ENCODE results near the gene IQGAP3. TPM values are rescaled to one million over a fixed set of nuclear protein-coding genes. Genes with fewer than 3 reads are reported as not detected.

IQGAP3 gene
- total and polyA plus RNA-seq, 10 donors: 0.24 to 2.2 (median 0.68) TPM

DNA sequence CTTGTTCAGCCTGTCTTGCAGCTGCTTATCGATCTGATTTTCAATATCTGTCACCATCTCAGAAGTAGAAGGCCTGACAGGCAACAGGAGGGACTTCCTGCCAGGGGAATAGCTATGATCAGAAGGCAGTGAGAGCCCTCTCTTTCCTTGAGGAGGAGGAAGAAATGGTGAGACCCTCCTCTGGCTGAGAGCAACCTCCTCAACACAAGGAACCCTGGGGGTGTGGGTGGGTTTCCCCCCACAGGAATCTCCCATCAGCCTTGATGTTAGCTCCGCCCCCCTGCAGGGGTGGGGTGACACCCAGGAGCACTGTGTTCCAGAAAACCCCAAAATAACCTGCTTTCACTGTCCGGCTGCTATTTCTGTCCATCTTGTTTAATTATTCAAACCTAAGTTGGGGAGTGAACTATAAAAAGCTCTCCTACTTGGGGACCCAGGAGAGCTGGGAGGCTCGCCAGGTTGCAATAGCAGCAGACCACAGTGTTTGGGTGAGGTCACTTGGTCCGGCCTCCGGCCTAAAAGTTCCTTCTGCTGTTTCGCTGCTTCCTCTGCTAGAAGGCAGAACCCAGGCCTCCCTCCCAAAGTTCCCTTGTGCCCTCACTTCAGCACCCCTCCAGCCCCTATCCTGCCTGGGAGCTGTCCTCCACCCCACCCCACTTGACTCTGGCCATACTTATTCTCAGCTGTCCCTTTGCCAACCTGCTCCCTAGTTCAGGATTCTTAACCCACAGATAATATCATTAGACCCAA lies 64.0 kb downstream of the IQGAP3 start:
- intact Hi-C loops (cut with DNase I; ENCODE audit: low total_unique reads): no loop called here
- 36 to 64% (median 59%) methylated on average over 7 of the region's 7 CpGs for WGBS, 5 donors
- peak in 1 of 3 donors; percentile 16 for TF ChIP-seq POLR2AphosphoS5 (IDR thresholded peaks at IDR 0.05)
- TF ChIP-seq POLR2A (IDR thresholded peaks at IDR 0.05): no peak
- TF ChIP-seq, protein P1, sequence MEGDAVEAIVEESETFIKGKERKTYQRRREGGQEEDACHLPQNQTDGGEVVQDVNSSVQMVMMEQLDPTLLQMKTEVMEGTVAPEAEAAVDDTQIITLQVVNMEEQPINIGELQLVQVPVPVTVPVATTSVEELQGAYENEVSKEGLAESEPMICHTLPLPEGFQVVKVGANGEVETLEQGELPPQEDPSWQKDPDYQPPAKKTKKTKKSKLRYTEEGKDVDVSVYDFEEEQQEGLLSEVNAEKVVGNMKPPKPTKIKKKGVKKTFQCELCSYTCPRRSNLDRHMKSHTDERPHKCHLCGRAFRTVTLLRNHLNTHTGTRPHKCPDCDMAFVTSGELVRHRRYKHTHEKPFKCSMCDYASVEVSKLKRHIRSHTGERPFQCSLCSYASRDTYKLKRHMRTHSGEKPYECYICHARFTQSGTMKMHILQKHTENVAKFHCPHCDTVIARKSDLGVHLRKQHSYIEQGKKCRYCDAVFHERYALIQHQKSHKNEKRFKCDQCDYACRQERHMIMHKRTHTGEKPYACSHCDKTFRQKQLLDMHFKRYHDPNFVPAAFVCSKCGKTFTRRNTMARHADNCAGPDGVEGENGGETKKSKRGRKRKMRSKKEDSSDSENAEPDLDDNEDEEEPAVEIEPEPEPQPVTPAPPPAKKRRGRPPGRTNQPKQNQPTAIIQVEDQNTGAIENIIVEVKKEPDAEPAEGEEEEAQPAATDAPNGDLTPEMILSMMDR (IDR thresholded peaks at IDR 0.05 in 8 of 11, conservative IDR thresholded peaks at IDR 0.05 in 3 of 11): no peak
- Histone ChIP-seq H3K4me1 (peaks cover 25 to 74% (median 43%) of the 10 kb centered on the region in 6 donors), H3K27me3 (replicated peaks in 1 of 7) (no peaks in the 10 kb centered on the region), H3K4me3 (peak overlapping the region in 1 of 8 donors; percentile 40), H3K27ac (peak overlapping the region in 7 of 8 donors; percentile 3 to 79 (median 63)), H3K36me3 (no peaks in the 10 kb centered on the region), H3K9me3 (no peaks in the 10 kb centered on the region)
- DNase-seq: no peak

DNA sequence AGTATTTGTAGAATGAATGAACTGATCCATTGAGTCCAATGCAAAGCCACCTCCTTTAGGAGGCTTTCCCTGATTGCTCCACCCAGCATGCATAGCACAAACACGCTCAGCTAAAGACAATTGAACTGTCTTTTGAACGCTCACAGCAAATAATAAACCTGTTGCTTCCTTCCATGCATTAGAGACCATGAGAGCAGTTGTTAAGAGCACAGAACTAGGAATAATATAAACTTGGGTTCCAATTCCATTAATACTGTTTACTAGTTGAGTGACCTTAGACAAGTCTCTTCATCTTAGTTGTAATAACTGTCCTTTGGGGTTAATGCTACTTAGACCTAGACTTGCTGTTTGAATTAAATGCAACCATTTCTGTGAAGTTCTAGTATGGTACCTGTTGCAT lies 65.9 kb downstream of the IQGAP3 start:
- no peak for DNase-seq
- Histone ChIP-seq H3K4me1 (peaks cover 44 to 86% (median 62%) of the 10 kb centered on the region in 6 donors), H3K27me3 (replicated peaks in 1 of 7) (no peaks in the 10 kb centered on the region), H3K4me3 (no peak overlapping the region), H3K36me3 (no peaks in the 10 kb centered on the region), H3K27ac (peak overlapping the region in 2 of 8 donors; percentile 100), H3K9me3 (no peaks in the 10 kb centered on the region)
- intact Hi-C loops (cut with DNase I; ENCODE audit: low total_unique reads): no loop called here
- TF ChIP-seq POLR2A (IDR thresholded peaks at IDR 0.05) (no peak), POLR2AphosphoS5 (IDR thresholded peaks at IDR 0.05) (no peak)
- TF ChIP-seq, protein P1 (IDR thresholded peaks at IDR 0.05 in 8 of 11, conservative IDR thresholded peaks at IDR 0.05 in 3 of 11): no peak
- 93 to 97% (median 95%) methylated on average over 2 of the region's 2 CpGs for whole genome bisulfite sequencing, 5 donors

DNA sequence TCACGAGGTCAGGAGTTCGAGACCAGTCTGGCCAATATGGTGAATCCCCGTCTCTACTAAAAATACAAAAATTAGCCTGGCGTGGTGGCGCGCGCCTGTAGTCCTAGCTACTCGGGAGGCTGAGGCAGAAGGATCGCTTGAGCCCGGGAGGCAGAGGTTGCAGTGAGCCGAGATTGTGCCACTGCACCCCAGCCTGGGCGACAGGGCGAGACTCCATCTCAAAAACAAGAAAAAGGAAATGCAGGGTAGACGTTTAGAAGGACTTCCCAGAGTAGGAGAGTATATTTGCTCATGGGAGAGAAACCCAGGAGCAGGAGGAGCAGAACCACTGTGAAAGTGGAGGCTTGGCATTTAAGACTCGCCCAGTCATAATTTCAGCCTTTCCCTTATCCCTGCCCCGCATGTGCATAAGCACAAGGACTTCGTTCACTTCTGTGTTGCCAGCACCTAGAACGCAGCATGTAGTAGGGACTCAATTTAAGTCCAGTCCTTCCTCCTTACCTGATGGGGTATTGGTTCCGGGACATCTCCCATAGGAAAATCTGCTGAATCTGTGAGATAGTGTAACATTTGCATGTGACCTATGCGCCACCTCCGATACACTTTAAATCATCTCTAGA lies 66.6 kb downstream of the IQGAP3 start:
- Histone ChIP-seq H3K4me3 (peak overlapping the region in 6 of 8 donors; percentile 15 to 66 (median 26)), H3K4me1 (peaks cover 45 to 86% (median 62%) of the 10 kb centered on the region in 6 donors), H3K36me3 (no peaks in the 10 kb centered on the region), H3K27me3 (replicated peaks in 1 of 7) (no peaks in the 10 kb centered on the region), H3K9me3 (no peaks in the 10 kb centered on the region), H3K27ac (peak overlapping the region; percentile 99 to 100 (median 100))
- TF ChIP-seq POLR2A (IDR thresholded peaks at IDR 0.05): no peak
- TF ChIP-seq POLR2AphosphoS5 (IDR thresholded peaks at IDR 0.05): no peak
- TF ChIP-seq, protein P1 (IDR thresholded peaks at IDR 0.05 in 8 of 11, conservative IDR thresholded peaks at IDR 0.05 in 3 of 11): no peak
- WGBS, 5 donors: 77 to 85% (median 80%) methylated on average over 21 of the region's 21 CpGs
- no peak for DNase-seq
- intact Hi-C loops (cut with DNase I; ENCODE audit: low total_unique reads): no loop called here
